HFFc6 (cell line): ENCODE results near the gene RXRG. TPM values are rescaled to one million over a fixed set of nuclear protein-coding genes. Genes with fewer than 3 reads are reported as not detected.

ENCODE experiments used
- DNase-seq: peaks from one replicate; pipeline ENCODE4 v3.0.0-alpha.2; 2018
- H3K27ac Mint-ChIP-seq: 2 replicates; pipeline ENCODE4 v1.8.0; 2020; ENCODE audit warnings: mild to moderate bottlenecking, mixed read lengths
- H3K27me3 Mint-ChIP-seq: 2 replicates; pipeline ENCODE4 v1.8.0; 2021; ENCODE audit warnings: mild to moderate bottlenecking, moderate library complexity, mixed read lengths; ENCODE audit not compliant: insufficient read depth
- H3K36me3 Mint-ChIP-seq: 2 replicates; pipeline ENCODE4 v1.8.0; 2021; ENCODE audit warnings: low read depth, mixed read lengths
- H3K4me1 Mint-ChIP-seq: 2 replicates; pipeline ENCODE4 v1.8.0; 2020; ENCODE audit warnings: low read depth, mixed read lengths
- H3K4me3 Mint-ChIP-seq: 2 replicates; pipeline ENCODE4 v1.8.0; 2020; ENCODE audit warnings: mild to moderate bottlenecking, moderate library complexity, mixed read lengths
- H3K9me3 Mint-ChIP-seq: 2 replicates; pipeline ENCODE4 v1.8.0; 2020; ENCODE audit warnings: mild to moderate bottlenecking, mixed read lengths
- total RNA-seq, 6 experiments: library from RNA; stranded (reverse); fragmentation: NEBNext Ultra II Directional; extraction: Animal tissue kit (Norgen Biotek cat#: 25700); gene quantifications; 2 replicates in 1 of 6; 3 replicates in 5 of 6; pipeline ENCODE4 v1.2.3, GENCODE V29; 2021
- TF ChIP-seq, protein P1 (sequence below): fragments of 200-600 bp; sonication (generic); IDR thresholded peaks from 2 replicates; pipeline ENCODE4 v1.5.0; 2021; ENCODE audit warnings: antibody characterized with exemption, mild to moderate bottlenecking

RXRG gene
- total RNA-seq, 6 experiments from 2014 or later, result not detected

DNA sequence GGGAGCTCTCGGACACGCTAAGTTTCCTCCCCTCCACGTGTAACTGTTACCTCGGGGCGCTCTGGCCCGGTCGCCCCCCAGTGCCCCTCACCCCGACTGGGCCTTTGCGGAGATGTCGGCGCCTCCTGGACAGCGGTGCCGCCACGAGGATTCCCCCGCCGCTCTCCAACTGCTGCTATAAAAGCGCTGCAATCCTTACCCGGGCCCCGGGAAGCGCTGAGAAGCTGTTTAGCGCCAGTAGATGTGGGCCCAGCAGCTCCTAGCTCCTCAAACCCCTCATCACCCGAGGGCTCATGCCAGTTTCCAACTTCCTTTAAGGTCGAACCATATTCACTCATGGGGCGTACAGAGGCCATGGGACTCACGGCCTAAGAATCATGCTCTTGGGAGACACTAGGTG lies 88.0 kb downstream of the RXRG start:
- TF ChIP-seq, protein P1, sequence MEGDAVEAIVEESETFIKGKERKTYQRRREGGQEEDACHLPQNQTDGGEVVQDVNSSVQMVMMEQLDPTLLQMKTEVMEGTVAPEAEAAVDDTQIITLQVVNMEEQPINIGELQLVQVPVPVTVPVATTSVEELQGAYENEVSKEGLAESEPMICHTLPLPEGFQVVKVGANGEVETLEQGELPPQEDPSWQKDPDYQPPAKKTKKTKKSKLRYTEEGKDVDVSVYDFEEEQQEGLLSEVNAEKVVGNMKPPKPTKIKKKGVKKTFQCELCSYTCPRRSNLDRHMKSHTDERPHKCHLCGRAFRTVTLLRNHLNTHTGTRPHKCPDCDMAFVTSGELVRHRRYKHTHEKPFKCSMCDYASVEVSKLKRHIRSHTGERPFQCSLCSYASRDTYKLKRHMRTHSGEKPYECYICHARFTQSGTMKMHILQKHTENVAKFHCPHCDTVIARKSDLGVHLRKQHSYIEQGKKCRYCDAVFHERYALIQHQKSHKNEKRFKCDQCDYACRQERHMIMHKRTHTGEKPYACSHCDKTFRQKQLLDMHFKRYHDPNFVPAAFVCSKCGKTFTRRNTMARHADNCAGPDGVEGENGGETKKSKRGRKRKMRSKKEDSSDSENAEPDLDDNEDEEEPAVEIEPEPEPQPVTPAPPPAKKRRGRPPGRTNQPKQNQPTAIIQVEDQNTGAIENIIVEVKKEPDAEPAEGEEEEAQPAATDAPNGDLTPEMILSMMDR, result no peak
- Mint-ChIP-seq H3K4me1 (no peaks in the 10 kb centered on the region; the same call in 1 of the 2 replicates), H3K36me3 (no peaks in the 10 kb centered on the region), H3K4me3 (no peak overlapping the region), H3K27me3 (peaks cover 52% of the 10 kb centered on the region), H3K27ac (no peak overlapping the region), H3K9me3 (no peaks in the 10 kb centered on the region)
- DNase-seq, result no peak

DNA sequence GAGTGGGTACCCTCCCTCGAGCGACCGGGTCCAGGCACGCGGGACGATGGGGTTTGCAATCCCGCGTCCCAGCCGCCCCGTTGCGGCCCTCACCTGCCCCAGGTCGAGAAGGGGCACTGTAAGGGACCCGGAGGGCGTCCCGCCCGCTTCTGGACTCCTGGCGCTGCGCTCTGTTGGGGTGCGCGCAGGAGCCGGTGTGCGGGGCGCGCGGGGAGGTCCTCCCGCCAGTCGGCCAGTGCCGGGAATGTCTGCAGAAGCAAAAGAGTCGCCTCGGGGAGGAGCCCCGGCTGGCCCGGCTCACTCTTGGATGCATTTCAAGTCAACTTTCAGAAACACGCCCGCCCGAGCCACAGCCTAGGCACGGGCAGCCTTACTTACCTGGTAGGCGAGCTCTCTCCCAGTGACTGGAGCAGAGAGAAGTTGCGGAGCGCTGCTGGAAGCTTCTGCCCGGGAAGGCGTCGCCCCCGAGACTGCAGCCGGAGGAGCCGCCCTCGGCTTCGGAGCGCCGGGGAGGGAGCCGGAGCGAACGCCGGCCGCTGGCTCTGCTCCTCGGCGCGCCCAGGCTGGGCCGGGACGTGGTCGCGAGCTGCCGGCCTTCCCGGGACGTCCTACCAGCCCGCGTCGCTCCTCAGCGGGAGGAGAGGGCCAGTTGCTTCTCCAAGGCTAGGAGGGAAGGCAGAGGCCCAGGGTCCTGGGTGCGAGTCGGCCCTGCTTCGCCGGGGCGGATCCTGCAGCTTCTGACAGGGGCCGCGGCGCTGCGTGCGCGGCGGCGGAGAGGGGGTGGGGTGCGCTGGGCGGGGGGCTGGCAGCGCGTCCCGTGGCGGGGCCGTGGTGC lies 88.7 kb downstream of the RXRG start, which contains the start of gene LMX1A:
LMX1A (minus strand) TSS at position 739 of the 835 bp plus-strand sequence. CDS start 1,156 bp downstream, outside the sequence.
- TF ChIP-seq, protein P1, result no peak
- H3K4me1 Mint-ChIP-seq, result no peaks in the 10 kb centered on the region; the same call in 1 of the 2 replicates

DNA sequence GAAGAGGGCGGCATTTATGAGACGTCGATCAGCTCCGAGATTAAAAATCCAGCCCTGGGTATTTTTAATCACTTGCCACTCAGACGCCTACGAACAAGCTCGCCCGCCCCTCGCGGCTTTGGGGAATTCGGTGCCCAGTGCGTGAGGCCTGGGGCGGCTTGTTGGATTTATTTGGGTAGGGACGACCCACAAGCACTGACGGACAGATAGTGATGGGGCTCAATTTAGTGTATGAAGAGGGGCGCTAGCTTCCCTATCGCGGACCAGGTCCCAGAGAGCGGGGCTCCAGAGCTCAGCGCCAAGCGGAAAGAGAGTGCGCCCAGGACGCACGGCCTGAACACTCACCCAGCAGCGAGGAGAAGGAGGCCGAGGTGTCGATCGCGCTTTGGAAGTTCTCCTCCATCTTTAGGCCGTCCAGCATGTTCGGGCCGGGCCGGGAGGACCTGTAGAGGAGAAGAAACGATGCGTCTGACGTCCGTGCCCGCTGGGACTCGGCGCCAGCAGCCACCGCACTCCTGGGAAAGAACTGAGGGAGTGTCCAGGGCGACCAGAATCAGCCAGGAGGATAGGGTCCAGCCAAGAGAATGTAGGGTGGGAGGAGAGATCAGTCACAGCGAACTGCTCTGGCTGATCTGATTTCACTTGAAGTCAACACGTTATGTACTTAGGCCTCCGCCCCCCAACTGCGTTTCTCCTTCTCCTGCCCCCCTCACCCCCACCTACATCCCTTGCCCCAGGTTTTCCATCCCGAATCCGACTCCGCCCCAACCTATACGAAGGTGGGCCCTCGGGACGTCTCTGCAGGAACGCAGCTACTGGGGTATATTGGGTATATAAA lies 89.6 kb downstream of the RXRG start:
- Mint-ChIP-seq H3K4me3 (no peak overlapping the region), H3K27ac (no peak overlapping the region), H3K9me3 (no peaks in the 10 kb centered on the region), H3K27me3 (peaks cover 55% of the 10 kb centered on the region), H3K4me1 (no peaks in the 10 kb centered on the region; the same call in 1 of the 2 replicates), H3K36me3 (no peaks in the 10 kb centered on the region)
- DNase-seq, result no peak
- TF ChIP-seq, protein P1, result no peak

More for the DNA sequence above, 88.7 kb downstream of the RXRG start, which contains the start of gene LMX1A:
- peaks cover 55% of the 10 kb centered on the region for H3K27me3 Mint-ChIP-seq
- H3K36me3 Mint-ChIP-seq, result no peaks in the 10 kb centered on the region
- no peak for DNase-seq
- no peak within 1 kb of the TSS for H3K27ac Mint-ChIP-seq
- no peaks in the 10 kb centered on the region for H3K9me3 Mint-ChIP-seq
- no peak within 1 kb of the TSS for H3K4me3 Mint-ChIP-seq

DNA sequence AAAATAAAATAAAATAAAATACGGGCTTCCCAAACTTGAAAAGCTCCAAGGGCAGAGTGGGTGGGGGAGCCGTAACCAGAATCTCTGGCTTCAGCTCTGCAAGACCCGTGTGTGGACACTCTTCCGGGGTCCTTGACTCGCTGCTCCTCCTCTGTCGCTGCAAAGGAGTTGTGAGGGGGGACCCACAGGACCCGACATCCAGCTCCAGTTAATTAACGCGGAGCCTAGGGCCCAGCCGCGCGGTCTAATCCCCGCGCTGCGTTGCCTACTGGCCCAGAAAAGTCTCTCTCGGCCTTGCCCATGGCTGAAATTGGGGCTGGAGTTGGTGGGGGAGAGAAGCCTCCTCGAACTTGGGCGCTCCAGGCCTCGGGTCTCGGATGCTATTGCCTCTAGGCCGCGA lies 90.2 kb downstream of the RXRG start:
- H3K4me1 Mint-ChIP-seq, result no peaks in the 10 kb centered on the region; the same call in 1 of the 2 replicates

More for the DNA sequence above, 90.2 kb downstream of the RXRG start:
- H3K9me3 Mint-ChIP-seq, result no peaks in the 10 kb centered on the region
- H3K4me3 Mint-ChIP-seq, result no peak overlapping the region
- no peak overlapping the region for H3K27ac Mint-ChIP-seq
- no peak for DNase-seq
- TF ChIP-seq, protein P1, result no peak
- H3K27me3 Mint-ChIP-seq, result peaks cover 52% of the 10 kb centered on the region
- no peaks in the 10 kb centered on the region for H3K36me3 Mint-ChIP-seq
